Cardiac muscle cell (in vitro differentiated cells and primary cell): ENCODE data around the gene NAP1L1. TPM values are rescaled to one million over a fixed set of nuclear protein-coding genes. Genes with fewer than 3 reads are reported as not detected.

ENCODE experiments used
- DNase-seq, 2 donors: peaks; one replicate each; pipeline versions ENCODE4 v3.0.0 to v3.0.0-alpha.2; 2010 to 2017; ENCODE audit warnings: low read depth in 1 of 2, low spot score in 1 of 2
- H3K27ac ChIP-seq: fragments of 200-600 bp; sonication (generic); 2 replicates; pipeline ENCODE4 v1.5.1; 2016
- H3K27me3 ChIP-seq: fragments of 200-600 bp; sonication (generic); 2 replicates; pipeline ENCODE4 v1.6.0; 2016; ENCODE audit warnings: control low read depth
- H3K36me3 ChIP-seq: fragments of 200-600 bp; sonication (generic); 2 replicates; pipeline ENCODE4 v1.5.1; 2016; ENCODE audit warnings: control low read depth
- H3K4me1 ChIP-seq: fragments of 200-600 bp; sonication (generic); 2 replicates; pipeline ENCODE4 v1.8.1; 2017; ENCODE audit warnings: low read depth, mild to moderate bottlenecking, mixed run types
- H3K4me3 ChIP-seq: fragments of 200-600 bp; sonication (generic); 2 replicates; pipeline ENCODE4 v1.5.1; 2016; ENCODE audit warnings: mild to moderate bottlenecking
- H3K9me3 ChIP-seq: fragments of 200-600 bp; sonication (generic); 2 replicates; pipeline ENCODE4 v1.5.1; 2017; ENCODE audit warnings: low read depth, mild to moderate bottlenecking, control low read depth
- polyA plus RNA-seq: library from polyadenylated mRNA; unstranded; fragments of >200 nt; fragmentation: Nextera tagmentation; extraction: Ambion mirVana; gene quantifications from 2 replicates; pipeline ENCODE4 v1.2.1, GENCODE V29; 2016
- total RNA-seq: library from RNA; depleted of rRNA; stranded (reverse); fragments of >200 nt; gene quantifications from 2 replicates; pipeline ENCODE4 v1.2.3, GENCODE V29; 2016
- TF ChIP-seq, protein P1 (sequence below): IDR thresholded peaks from 2 replicates; pipeline ENCODE4 v1.5.1; 2012; ENCODE audit warnings: low read depth, mild to moderate bottlenecking, low read length

The NAP1L1 gene
- total and polyA plus RNA-seq, 2 experiments from 2014 or later = 214 to 671 TPM

DNA sequence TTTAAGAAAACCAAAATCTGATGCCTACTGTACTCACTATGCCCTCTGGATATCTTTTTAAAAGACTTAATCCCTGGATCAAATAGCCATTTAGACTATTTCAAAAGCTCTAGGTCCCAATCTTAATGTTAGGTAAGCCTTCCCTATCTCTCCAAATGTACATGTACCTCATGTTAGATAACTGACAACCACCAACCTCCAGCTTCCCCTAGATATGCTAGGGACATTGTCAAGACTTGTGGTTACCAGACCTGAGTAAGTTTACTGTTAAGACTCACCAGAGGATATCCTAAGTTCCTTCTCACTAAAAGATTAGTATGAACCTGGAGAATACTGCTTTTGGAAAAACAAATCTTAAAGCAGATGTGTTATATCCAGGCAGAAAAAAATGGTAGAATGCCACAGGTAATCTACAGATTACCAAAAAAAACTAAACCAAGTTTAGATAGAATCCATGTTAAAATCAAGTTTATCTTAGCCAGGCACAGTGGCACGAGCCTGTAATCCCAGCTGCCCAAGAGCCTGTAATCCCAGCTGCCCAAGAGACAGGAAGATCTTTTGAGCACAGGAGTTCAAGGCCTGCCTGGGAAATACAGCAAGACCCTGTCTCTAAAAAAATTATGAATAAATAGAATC lies 9.7 kb downstream of the NAP1L1 start:
- TF ChIP-seq, protein P1, sequence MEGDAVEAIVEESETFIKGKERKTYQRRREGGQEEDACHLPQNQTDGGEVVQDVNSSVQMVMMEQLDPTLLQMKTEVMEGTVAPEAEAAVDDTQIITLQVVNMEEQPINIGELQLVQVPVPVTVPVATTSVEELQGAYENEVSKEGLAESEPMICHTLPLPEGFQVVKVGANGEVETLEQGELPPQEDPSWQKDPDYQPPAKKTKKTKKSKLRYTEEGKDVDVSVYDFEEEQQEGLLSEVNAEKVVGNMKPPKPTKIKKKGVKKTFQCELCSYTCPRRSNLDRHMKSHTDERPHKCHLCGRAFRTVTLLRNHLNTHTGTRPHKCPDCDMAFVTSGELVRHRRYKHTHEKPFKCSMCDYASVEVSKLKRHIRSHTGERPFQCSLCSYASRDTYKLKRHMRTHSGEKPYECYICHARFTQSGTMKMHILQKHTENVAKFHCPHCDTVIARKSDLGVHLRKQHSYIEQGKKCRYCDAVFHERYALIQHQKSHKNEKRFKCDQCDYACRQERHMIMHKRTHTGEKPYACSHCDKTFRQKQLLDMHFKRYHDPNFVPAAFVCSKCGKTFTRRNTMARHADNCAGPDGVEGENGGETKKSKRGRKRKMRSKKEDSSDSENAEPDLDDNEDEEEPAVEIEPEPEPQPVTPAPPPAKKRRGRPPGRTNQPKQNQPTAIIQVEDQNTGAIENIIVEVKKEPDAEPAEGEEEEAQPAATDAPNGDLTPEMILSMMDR = no peak
- Histone ChIP-seq H3K27me3 (no peaks in the 10 kb centered on the region), H3K4me3 (no peak overlapping the region), H3K9me3 (no peaks in the 10 kb centered on the region), H3K36me3 (no peaks in the 10 kb centered on the region), H3K27ac (peak overlapping the region; percentile 78), H3K4me1 (peaks cover 47% of the 10 kb centered on the region)
- DNase-seq = no peak

DNA sequence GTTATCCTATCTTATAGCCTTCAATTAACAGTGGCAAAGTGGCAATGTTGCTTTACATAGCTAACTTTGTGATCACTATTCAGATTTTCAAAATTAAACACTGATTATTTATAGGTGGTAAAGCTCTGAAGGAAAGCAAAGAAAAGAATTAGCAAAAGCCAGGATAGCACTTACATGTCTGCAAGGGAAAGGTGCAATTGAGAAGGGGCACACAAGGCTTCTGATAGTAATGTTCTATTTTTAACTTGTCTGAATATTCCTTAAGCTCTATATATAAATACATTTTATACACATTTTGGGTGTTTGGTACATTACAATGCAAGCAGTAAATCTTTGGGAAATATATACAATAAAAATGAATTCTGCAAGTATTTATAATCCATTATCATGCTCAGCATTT lies 10.9 kb downstream of the NAP1L1 start:
- peak overlapping the region; percentile 3 for H3K4me3 ChIP-seq
- H3K4me1 ChIP-seq = peaks cover 47% of the 10 kb centered on the region
- H3K27me3 ChIP-seq = no peaks in the 10 kb centered on the region
- DNase-seq = peak in 1 of 2 donors; percentile 21
- TF ChIP-seq, protein P1 = no peak
- no peaks in the 10 kb centered on the region for H3K9me3 ChIP-seq
- H3K36me3 ChIP-seq = no peaks in the 10 kb centered on the region
- peak overlapping the region; percentile 78 for H3K27ac ChIP-seq

DNA sequence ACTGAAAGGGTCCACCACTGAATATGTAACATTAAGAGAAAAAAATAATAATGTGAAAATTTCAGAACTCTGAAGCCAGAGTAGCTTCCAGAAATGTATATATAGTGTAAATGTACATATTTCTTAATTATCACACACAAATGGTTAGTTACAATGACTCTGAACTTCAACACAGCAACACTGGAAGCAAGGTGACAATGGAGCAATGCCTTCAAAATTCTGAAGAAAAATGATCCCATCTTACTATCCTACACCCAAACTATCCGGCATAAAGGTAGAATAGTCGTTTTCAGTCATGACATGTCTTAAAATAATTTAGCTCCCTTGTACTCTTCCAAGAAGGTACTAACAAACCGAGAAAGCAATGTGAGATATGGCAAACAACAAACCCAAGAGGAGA lies 11.9 kb downstream of the NAP1L1 start:
- TF ChIP-seq, protein P1 = no peak
- Histone ChIP-seq H3K4me1 (peaks cover 47% of the 10 kb centered on the region), H3K4me3 (no peak overlapping the region), H3K27ac (peak overlapping the region; percentile 78), H3K36me3 (peaks cover 8% of the 10 kb centered on the region), H3K27me3 (no peaks in the 10 kb centered on the region), H3K9me3 (no peaks in the 10 kb centered on the region)
- no peak for DNase-seq

DNA sequence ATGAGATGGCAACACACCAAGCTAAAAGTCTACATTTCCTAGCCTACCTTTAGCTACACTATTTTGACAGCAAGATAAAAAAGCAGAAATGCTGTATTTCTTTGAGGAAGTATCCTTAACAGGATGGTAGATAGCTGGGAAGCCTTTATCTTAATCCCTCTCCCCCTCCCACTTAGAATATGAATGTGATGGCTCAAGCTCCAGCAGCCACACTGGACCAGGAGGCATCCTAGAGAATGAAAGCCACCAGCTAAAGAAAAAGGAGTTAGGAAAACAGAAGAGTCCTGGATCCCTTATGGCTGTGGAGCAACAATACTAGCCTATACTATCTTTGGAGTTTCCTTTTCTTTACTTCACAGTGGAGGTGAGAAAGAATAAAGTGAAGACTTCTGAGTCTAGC lies 15.1 kb downstream of the NAP1L1 start:
- no peak overlapping the region for H3K27ac ChIP-seq
- no peaks in the 10 kb centered on the region for H3K27me3 ChIP-seq
- H3K4me3 ChIP-seq = no peak overlapping the region
- peaks cover 17% of the 10 kb centered on the region for H3K36me3 ChIP-seq
- peaks cover 36% of the 10 kb centered on the region for H3K4me1 ChIP-seq
- no peaks in the 10 kb centered on the region for H3K9me3 ChIP-seq
- TF ChIP-seq, protein P1 = no peak
- DNase-seq = no peak

DNA sequence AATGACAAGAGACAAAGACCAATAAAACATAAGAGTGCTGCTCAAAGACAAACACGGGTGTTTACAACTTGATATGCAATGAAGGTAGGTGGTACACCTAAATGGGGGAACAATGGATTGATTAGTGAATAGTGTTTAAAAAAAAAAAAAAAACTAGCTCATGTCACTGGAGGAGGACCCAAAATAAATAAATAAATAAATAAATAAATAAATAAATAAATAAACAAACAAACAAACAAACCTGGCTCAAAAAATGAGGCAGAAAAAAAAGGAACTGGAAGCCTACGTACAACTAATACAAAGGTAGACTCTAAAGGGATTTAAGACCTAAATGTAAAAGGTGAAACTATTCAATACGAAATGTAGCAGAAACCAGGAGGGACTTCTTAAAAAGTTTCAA lies 18.6 kb downstream of the NAP1L1 start:
- H3K36me3 ChIP-seq = peaks cover 20% of the 10 kb centered on the region
- H3K27ac ChIP-seq = no peak overlapping the region
- TF ChIP-seq, protein P1 = no peak
- H3K4me1 ChIP-seq = peaks cover 14% of the 10 kb centered on the region
- no peaks in the 10 kb centered on the region for H3K27me3 ChIP-seq
- no peak overlapping the region for H3K4me3 ChIP-seq
- no peaks in the 10 kb centered on the region for H3K9me3 ChIP-seq
- no peak for DNase-seq
